Muscle of back (tissue), 13 donors: Measurements from ENCODE around the gene EPHB1. TPM values are rescaled to one million over a fixed set of nuclear protein-coding genes. Genes with fewer than 3 reads are reported as not detected.

Experiments used
- DNase-seq, 3 donors: peaks; one replicate each; pipeline versions ENCODE4 v3.0.0 to v3.0.0-alpha.2; 2013
- long read RNA-seq, 9 donors: transcript quantifications; one replicate each; lab custom pipeline, GENCODE V29; 2026
- polyA plus RNA-seq, 10 donors: library from polyadenylated mRNA; unstranded; fragments of 120-200 nt; gene quantifications; one replicate each; pipeline ENCODE4 v1.2.1, GENCODE V29; 2013; ENCODE audit not compliant: insufficient read length in 10 of 10

Gene EPHB1
- polyA plus RNA-seq = 10 to 100 TPM; 21.9 to 44.0 (median 36.0) TPM
- long read RNA-seq, donor 1 = 0 reads
- long read RNA-seq, donor 2 = 0 reads
- long read RNA-seq, donor 3 = 0 reads
- long read RNA-seq, donor 4 = 0 reads
- long read RNA-seq, donor 5, full-length matches to known transcripts = 1 of 1 reads
- long read RNA-seq, donor 5, partial matches to known transcripts = 0 of 1 reads
- long read RNA-seq, donor 5, other reads (novel, unspliced or antisense) = 0 of 1 reads
- long read RNA-seq, donor 6 = 0 reads
- long read RNA-seq, donor 7 = 0 reads
- long read RNA-seq, donor 8 = 0 reads
- long read RNA-seq, donor 9 = 0 reads

DNA sequence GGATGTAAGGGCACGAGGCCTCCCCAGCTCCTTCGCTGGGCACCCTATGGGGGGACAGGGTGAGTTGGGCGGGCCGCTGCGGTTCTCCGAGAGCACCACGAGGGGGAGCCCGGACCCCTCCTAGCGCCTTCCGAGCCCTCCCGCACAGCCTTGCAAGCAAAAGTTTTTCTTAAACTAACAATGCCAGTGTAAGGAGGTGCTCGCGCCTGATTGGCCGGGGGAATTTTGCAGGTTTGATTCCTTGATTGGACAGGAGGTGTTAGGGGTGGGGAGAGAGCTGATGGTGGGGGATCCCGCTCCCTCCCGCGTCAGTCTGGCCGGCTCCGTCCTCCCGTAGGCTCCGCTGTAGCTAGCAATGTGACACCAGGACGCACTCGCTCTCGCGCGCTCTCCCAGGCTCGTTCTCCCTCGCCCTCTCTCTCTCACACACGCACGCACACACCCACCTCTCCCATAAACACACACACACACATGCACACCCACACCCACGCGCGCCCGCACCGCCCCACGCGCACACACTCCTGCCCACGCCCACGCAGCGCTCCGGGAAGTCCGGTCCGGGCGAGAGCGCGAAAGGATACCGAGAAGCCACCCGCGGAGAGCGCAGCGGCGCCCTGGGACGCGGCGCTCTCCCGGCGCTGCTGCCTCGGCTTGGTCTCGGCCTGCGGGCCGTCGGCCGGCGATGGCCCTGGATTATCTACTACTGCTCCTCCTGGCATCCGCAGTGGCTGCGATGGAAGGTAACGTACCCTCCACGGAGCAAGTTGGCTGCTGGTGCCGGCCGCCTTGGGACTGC lies at the start of gene EPHB1:
EPHB1 (plus strand) TSS at position 311 of the 796 bp plus-strand sequence.
- peak; percentile 89 to 95 (median 95) for DNase-seq

DNA sequence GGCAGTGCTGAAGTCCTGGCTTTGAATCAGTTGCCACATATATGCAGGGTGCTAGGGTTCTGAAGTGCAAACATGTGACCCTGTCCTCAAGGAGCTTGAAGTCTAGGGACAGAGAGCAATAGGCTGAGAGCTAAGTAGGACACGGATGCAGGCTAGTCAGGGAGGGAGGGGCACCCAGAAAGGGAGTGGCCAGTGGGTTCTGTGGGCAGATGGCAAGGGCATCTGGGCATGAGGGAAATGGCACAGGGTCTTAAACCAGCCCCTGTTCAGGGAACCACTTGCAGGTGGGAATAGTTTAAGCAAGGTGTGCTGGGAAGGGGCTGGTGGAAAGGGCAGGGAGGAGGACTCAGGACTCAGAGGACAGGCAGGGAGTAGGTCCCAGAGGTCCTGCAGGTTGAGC lies 46.4 kb upstream of the EPHB1 start:
- DNase-seq = no peak

DNA sequence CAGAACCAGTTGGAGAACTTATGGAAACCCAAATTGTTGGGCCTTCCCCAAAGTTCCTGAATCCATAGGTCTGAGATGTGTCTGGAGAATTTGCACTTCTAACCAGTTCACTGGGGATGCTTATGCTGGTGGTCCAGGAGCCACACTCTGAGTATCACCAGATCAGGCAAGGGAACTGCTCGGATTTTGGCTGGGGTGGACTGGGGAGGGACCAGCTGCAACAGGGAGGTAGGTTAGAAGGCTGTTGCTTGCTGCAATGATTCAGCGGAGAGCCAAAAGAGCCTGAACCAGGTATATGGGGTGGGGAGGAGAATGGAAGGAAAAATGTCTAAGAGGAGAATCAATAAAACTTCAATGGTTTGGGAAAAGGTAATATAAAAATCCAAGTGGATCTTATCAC lies 45.9 kb upstream of the EPHB1 start:
- no peak for DNase-seq

DNA sequence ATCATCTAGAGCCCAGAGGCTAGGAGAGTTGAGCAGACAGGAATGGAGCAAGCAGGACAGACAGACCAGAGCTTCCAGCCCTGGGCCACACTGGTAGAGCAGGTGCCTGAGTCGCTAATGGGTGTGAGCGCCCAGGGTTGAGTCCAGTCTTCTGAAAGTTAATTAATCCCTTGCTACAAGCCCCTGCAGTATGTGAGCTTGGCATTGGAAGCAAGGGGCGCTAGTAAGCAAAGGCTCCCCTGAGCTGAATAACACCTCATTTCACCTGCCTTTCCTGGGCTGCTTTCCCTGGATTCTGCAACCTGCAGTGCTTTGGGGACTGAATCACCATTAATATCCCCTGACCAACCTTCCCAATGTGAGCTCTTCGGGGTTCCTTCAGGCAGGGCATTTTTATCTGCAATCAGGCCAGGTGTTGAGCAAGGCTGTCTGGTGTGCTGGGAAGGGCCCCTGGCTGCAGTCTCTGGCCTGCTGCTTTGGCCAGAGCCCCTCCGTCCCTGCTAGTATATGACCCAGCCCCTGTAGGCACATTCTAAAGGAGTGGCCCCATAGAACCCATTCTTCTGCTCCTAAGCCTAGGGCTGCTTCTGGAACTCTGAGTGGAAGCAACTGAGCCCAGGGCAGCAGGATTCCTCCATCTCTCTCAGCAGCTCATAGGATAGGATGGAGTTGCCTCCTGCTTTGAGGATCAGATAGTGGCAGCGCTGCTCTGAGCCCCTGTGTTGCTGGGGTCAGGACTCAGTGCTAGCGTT lies 45.1 kb upstream of the EPHB1 start:
- no peak for DNase-seq

DNA sequence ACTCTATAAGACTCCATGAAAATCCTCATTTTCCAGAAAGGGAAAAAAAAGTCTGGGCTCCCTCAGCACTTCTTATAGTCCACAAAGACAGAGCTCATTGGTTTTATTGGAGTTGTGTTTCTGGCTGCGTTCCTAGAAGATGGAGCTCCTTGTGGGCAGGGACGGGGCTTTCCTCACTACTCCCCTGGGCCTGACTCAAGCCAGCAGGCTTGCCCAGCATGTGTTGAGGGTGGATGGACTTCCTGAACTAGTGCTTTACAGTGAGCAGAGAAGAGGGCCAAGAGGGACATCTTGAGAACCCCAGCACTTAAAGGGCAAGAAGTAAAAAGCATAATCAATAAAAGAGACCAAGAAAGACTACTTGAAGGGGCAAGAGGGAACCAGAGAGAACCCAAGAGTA lies 43.2 kb upstream of the EPHB1 start:
- DNase-seq = no peak

DNA sequence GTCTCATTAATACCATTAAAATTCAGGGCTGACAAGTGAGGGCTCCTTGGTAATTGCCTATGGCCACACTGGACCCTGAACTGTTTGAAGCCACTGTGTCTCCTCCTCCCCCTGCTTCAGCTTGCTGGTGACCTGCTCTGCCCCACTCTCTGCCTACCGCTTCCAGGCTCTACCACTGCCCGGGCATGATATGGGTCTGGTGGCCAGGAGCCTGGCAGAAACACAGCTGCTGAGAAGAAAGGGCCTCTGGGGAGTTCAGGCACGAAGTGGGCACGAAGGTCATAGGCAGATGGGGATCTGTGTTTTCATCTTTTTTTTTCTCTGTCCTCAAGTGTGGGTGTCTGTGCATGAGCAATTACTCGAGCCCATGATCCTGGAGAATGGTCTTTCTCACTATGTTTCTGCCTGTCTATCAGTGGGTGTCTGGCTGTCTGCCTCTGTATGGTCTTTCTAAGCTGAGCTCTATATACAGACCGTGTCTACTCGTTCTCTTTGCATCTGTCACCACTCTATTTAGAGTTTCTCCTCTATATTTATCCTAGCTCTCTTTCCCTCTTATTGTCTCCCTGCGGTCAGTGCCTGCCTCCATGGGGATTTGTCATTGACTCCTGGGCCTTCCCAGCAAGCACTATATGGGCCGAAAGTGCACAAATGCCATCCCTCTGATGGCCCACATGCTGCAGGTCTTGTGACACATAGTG lies 42.1 kb upstream of the EPHB1 start:
- DNase-seq = peak; percentile 6 to 22 (median 11)

DNA sequence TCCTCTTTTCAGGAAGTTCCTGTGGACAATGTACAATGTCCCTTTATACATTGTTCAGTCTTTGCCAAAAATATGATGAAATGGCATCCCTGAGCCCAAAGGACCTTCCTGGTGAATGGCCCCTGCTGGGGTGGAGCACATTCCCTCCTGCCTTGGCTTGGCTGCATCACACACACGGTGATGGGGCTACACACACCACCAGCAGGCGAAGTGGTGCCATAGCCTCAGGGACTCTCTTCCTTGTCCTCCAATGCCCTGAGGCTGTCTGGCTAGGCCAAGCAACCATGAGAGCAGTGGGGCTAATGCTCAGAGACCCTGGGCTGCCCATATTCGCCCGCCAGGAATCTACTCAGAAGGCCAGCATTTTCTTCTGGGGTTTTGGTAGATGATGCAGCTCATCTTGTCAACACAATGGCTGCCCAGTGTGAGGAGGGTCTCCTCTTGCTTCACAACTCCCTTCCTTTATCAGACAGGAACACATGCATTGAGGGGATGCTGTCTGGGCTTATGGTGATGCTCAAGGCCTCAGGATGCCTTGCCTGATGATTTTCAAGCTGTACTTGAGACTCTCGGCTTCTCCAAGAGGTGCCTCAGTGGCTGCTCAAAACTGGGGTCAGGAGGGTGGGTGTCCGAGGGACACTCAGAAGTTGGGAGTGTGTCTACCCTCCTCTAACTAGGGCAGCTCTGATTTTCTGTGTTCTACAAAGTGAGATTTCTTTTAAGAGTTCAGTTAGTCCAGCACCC lies 40.9 kb upstream of the EPHB1 start:
- DNase-seq = no peak

DNA sequence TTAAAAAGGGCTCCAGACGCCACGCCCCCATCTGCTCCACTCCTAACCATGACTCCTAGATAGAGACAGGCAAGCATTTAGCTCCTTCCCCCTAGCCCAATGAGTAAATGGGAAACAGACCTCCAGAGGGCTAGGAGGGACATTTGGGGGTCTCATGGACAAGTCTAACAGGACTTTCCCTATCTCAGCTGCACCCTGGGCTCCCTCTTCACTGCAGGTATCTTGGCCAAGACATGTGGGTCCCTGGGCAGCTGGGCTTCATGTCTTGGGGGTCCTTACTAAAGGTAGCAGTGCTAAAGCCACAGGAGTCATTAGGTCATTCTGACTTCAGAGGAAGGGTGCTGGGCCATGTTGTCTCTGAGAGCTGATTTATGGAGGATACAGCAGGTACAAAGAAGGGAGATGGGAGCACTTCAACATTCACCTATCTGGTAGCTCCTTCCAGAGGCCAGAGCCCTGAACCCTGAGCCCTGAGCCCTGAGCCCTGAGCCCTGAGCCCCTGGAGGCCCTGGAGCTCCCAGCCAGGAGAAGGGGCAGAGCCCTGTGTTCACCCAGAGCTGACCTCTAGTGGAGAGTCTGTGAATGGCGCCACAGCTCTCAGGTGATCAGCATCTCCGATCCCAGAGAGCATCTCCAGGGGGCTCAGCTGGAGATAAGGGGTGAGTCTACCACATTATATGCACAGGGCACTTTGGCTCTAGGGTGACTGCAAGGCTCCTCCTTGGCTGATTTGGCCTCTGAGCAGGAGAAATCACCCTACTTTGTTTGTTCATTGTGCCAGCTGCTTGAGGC lies 40.1 kb upstream of the EPHB1 start:
- DNase-seq = peak in 2 of 3 donors; percentile 18 to 21

DNA sequence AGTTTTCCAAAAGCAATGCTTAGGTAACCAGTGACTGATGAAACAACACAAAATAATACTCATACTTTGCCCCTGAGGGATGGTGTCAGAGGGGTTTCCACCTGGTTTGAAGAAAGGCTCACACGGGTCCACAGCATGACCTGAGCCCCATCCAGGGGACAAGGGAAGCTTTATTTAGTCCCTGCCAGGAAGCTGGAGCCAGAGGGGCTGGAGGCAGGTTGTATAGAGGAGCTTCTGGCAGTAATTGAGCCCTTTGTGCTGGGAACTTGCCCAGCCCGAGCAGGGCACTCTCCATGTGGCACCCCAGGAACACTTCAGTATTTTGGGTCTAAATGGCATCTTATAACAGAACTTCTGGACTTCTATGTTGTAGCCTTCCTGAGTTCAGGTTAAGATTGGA lies 39.2 kb upstream of the EPHB1 start:
- no peak for DNase-seq

DNA sequence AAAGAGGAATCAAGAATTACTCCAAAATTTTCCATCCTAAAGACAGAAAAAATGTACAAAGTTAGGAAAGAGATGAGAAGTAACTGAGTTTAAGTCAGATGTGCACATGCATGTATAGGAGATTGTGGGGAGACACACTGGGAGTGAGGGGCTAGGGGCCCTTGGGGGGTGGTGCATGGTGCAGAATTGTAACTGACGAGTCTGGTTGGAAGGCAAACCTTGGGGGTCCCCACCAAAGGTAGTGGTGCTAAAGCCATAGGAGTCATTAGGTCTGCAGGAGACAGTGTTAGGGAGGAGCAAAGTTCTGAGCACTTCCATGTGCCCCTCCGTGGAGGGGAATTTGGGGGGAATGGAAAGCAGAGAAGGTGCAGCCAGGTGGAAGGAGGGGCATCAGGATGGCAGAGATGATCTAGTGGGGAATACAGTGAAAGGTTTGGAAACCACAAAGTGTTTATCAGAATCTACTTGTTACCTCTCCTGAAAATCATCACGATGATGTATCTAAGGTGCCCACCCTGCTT lies 37.5 kb upstream of the EPHB1 start:
- no peak for DNase-seq

DNA sequence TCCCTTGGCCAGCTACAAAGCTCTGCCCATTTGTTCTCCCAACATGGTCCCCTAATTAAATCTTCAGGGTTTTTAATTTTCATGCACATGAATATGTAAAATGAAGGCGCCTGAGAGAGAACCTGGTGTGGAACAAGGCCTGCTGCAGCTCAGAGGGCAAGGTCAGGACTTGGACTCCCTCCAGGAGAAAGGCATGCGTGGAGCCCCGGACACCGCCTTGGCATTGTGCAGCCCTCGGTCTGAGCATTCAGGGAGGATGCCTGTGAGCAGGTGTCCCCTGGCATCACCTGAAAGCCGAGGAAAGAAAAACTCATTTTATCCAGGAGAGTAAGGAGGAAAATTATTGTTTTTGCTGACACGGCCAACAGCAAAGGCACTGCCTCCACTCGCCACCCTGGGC lies 33.8 kb upstream of the EPHB1 start:
- DNase-seq = no peak

DNA sequence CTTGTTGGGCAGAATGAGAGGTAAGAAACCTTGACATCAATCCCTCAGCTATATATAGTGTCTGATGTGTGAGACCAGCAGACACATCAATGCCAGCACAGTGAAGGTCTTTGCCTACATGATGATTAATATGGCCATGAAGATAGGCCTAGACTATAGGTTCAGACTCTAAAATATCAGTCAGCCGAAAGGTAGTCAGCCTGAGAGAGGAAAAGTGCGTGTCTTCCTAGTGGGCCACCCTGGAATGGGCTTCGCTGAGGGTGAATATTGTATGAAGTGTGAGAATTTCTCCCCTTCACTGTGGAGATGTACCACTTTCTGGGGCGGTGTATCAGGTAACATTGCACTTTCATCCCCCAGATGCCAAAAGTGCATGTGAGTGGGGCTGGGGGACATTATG lies 33.0 kb upstream of the EPHB1 start:
- DNase-seq = no peak

DNA sequence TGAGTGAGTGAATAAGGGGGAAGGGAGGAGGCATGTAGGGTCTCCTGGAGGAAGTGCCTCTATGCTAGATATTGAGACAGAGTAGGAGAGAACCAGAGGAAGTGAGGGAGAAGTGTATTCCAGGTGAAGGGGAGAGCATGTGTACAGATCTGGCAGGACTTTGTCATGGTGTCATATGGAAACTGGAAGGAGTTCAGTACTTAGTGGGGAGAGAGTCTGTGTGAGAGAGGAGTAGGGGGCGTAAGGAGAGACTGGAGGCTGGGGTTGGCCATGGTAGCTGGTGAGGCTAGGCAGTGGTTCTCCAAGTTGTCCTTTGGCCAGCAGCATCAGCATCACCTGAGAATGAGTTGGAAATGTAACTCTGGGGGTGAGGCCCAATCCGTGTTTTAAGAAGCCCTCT lies 29.6 kb upstream of the EPHB1 start:
- DNase-seq = no peak

DNA sequence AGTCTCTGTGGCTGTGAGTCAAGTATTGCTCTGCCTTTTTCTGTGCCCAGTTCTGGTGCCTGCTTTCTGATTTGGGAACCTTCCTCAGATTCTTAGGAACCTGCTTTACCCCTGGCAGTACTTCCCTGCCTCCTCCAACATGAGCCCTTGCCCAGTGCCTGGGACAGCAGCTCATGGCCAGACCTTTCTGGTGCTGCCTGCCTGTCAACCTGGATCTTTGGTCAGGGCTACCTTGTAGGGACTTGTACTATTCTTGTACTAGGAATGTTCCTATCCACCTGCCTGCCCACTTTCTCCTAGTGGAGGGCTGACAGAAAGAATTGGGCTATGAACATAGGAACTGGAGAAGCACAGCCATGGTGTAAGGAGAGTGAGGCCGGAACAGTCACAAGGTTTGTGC lies 28.8 kb upstream of the EPHB1 start:
- no peak for DNase-seq

DNA sequence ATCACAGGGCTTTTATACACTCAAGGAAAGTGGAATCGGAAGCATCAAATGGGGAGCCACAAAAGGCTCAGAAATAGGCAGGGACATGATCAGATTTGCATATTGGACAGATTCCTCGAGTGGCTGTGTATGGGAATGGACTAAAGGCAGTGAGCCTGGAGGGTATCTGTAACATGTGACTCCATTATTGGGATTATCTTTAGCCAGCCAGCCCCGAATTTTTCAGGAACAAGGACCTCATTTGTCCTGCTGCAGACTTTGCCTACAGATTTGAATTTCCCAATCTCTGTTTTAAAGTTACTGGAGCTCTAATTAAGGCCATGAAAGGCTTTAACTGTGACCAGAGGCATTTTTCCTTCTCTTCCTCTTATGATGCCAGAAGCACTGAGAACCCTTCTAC lies 26.9 kb upstream of the EPHB1 start:
- DNase-seq = no peak

DNA sequence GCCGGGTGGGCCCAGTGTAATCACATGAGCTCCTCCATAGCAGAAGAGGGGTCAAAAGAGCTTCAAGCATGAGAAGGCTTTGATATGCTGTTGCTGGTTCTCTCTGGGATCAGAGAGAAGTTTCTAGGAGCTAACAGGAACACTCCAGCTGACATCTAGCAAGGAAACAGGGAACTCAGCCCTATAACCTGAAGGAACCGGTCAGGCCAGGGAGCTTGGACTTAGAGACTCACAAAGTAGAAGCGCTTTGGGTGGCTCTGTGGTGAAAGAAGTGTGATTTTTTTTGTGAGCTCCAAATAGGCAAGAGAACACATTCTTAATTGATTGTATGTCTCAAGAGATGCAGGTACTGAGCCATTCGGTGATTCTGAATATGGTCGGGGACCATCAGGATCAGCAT lies 26.2 kb upstream of the EPHB1 start:
- DNase-seq = no peak

DNA sequence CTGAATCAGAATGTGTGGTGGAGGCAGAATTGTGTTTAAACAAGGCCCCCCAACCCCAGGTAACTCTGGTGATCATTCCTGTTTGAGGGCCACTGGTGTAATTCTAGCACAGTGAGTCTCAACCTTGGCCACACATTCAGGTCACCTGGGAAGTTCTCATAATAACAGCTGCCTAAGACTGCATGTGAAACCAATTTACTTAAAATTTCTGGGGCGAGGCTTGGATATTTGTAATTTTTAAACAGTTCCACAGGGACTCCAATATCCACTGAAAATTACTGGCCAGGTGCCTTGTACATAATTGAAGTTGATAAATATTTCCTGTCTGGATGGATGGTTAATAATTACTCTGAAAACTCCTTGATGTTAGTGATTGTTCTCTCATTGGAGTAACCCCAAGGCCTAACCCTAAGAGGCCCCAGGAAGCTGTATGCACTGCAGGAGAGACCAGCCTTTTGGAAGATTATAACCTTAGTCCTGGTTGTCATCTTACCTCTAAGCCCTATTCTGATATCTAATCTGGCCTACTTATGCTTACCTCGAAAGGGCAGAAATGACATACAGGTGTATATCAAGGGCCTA lies 25.7 kb upstream of the EPHB1 start:
- DNase-seq = no peak

DNA sequence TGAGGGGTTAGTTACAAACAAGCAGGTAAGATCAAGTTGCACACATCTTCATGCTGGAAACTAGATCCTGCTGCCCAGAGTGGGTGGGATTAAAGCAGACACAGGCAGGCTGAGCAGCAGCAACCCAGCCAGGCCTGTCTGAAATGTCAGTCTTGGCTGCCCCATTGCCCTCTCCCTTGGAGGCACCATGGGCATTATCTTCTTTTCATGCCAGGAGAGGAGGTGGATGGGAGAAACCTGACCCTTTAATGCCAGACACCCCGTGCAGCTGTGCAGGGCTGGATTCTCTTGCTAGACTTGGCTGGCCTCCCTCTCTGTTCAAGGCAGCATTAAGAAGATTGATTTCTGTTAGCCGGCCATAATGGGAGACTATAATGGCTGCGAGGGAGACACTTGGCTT lies 23.0 kb upstream of the EPHB1 start:
- peak in 2 of 3 donors; percentile 16 to 41 for DNase-seq

DNA sequence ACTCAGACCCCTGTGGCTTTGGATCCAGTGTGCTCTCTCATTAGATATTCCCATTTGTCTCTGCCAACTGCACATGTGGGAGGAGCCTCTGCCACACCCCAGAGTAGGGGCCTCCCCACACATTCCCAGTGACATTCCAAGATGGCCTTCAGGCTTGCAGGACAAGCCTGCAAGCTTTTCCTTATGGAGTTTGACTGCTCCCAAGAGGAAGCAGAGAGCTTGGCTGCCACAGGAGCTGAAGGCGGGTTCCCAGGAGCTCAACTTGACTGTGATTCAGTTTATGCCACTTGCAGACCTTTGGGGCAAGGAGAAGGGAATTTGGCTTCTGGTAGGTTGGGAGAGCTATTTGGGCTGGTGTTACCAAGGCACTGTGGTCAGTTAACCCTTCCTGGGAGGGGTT lies 22.5 kb upstream of the EPHB1 start:
- DNase-seq = peak in 2 of 3 donors; percentile 4 to 29

DNA sequence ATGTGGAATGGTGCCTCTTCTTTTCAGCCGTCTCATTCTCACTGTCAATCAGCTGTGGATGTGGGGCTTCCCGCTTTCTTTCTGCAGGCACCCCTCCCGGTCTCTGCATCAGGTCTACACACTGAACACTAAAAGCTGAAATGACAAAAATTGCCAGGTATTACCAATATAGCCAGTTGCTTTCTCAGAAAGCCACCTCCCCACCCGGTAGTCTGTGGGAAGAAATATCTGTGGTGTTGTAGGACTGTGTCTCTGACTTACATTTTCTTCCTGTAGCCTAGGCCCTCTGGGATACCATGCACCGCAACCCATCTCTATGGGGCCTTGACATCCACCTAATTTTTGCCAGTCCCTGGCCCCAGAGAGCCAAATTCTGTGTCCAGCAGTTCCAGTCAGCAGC lies 19.2 kb upstream of the EPHB1 start:
- DNase-seq = no peak
